Neural crest cell (in vitro differentiated cells): Measurements from ENCODE around the gene CDH1. TPM values are rescaled to one million over a fixed set of nuclear protein-coding genes. Genes with fewer than 3 reads are reported as not detected.
A peak's percentile ranks its signal among the peaks of the same experiment; 100 is the strongest.
"Not testable (repeated sequence)": the region's sequence is repeated elsewhere in the genome, so short reads cannot be mapped to it uniquely, and the experiment has no call there.

Experiments used
- DNase-seq: peaks from one replicate; pipeline ENCODE4 v3.0.0; 2021; ENCODE audit warnings: low read depth, mixed read lengths, low spot score
- H3K27ac Mint-ChIP-seq: one replicate; pipeline ENCODE4 v1.8.0; 2021; ENCODE audit warnings: mild to moderate bottlenecking, mixed read lengths; ENCODE audit not compliant: unreplicated experiment
- H3K27me3 Mint-ChIP-seq: 2 replicates; pipeline ENCODE4 v1.8.0; 2021; ENCODE audit warnings: low read depth, mild to moderate bottlenecking, mixed read lengths
- H3K36me3 Mint-ChIP-seq: 2 replicates; pipeline ENCODE4 v1.8.0; 2021; ENCODE audit warnings: low read depth, mild to moderate bottlenecking, mixed read lengths
- H3K4me1 Mint-ChIP-seq: 2 replicates; pipeline ENCODE4 v1.8.0; 2021; ENCODE audit warnings: mixed read lengths
- H3K4me3 Mint-ChIP-seq: one replicate; pipeline ENCODE4 v1.8.0; 2021; ENCODE audit warnings: mild to moderate bottlenecking, mixed read lengths
- H3K9me3 Mint-ChIP-seq: 2 replicates; pipeline ENCODE4 v1.8.0; 2021; ENCODE audit warnings: mixed read lengths
- total RNA-seq: library from RNA; stranded (reverse); gene quantifications from 2 replicates; pipeline ENCODE4 v1.2.1, GENCODE V29; 2021
- TF ChIP-seq, protein P1 (sequence below): fragments of 200-600 bp; sonication (generic); conservative IDR thresholded peaks from 2 replicates; pipeline ENCODE4 v1.5.0; 2021; ENCODE audit warnings: antibody characterized with exemption, mild to moderate bottlenecking

CDH1 gene
- total RNA-seq, 1 donor from 2014 or later = 1.1 TPM

GRCh38 chr16:68826652-68827051 is 89.6 kb downstream of the CDH1 start:
- Mint-ChIP-seq H3K9me3 (peaks cover 9% of the 10 kb centered on the region), H3K27me3 (peaks cover under 1% of the 10 kb centered on the region), H3K36me3 (no peaks in the 10 kb centered on the region)

DNA sequence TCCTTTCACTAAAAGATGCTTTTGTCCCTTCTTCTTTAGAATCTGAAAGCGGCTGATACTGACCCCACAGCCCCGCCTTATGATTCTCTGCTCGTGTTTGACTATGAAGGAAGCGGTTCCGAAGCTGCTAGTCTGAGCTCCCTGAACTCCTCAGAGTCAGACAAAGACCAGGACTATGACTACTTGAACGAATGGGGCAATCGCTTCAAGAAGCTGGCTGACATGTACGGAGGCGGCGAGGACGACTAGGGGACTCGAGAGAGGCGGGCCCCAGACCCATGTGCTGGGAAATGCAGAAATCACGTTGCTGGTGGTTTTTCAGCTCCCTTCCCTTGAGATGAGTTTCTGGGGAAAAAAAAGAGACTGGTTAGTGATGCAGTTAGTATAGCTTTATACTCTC is 96.2 kb downstream of the CDH1 start:
- H3K4me3 Mint-ChIP-seq = no peak overlapping the region
- H3K4me1 Mint-ChIP-seq = no peaks in the 10 kb centered on the region
- no peaks in the 10 kb centered on the region for H3K9me3 Mint-ChIP-seq
- no peak overlapping the region for H3K27ac Mint-ChIP-seq
- TF ChIP-seq, protein P1, sequence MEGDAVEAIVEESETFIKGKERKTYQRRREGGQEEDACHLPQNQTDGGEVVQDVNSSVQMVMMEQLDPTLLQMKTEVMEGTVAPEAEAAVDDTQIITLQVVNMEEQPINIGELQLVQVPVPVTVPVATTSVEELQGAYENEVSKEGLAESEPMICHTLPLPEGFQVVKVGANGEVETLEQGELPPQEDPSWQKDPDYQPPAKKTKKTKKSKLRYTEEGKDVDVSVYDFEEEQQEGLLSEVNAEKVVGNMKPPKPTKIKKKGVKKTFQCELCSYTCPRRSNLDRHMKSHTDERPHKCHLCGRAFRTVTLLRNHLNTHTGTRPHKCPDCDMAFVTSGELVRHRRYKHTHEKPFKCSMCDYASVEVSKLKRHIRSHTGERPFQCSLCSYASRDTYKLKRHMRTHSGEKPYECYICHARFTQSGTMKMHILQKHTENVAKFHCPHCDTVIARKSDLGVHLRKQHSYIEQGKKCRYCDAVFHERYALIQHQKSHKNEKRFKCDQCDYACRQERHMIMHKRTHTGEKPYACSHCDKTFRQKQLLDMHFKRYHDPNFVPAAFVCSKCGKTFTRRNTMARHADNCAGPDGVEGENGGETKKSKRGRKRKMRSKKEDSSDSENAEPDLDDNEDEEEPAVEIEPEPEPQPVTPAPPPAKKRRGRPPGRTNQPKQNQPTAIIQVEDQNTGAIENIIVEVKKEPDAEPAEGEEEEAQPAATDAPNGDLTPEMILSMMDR = no peak
- H3K36me3 Mint-ChIP-seq = no peaks in the 10 kb centered on the region
- no peaks in the 10 kb centered on the region for H3K27me3 Mint-ChIP-seq
- DNase-seq = no peak

More at GRCh38 chr16:68826652-68827051, 89.6 kb downstream of the CDH1 start:
- H3K4me1 Mint-ChIP-seq = no peaks in the 10 kb centered on the region
- no peak overlapping the region for H3K27ac Mint-ChIP-seq
- no peak for DNase-seq
- TF ChIP-seq, protein P1 = no peak
- no peak overlapping the region for H3K4me3 Mint-ChIP-seq

DNA sequence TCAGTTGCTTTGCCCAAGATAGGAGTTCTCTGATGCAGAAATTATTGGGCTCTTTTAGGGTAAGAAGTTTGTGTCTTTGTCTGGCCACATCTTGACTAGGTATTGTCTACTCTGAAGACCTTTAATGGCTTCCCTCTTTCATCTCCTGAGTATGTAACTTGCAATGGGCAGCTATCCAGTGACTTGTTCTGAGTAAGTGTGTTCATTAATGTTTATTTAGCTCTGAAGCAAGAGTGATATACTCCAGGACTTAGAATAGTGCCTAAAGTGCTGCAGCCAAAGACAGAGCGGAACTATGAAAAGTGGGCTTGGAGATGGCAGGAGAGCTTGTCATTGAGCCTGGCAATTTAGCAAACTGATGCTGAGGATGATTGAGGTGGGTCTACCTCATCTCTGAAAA is 97.5 kb downstream of the CDH1 start:
- Mint-ChIP-seq H3K4me3 (no peak overlapping the region), H3K27me3 (no peaks in the 10 kb centered on the region), H3K27ac (no peak overlapping the region), H3K36me3 (no peaks in the 10 kb centered on the region), H3K9me3 (no peaks in the 10 kb centered on the region), H3K4me1 (no peaks in the 10 kb centered on the region)
- TF ChIP-seq, protein P1 = no peak
- DNase-seq = no peak

GRCh38 chr16:68835970-68836369 is 98.9 kb downstream of the CDH1 start:
- Mint-ChIP-seq H3K36me3 (no peaks in the 10 kb centered on the region), H3K27me3 (no peaks in the 10 kb centered on the region), H3K9me3 (no peaks in the 10 kb centered on the region), H3K4me1 (no peaks in the 10 kb centered on the region), H3K4me3 (no peak overlapping the region), H3K27ac (no peak overlapping the region)
- TF ChIP-seq, protein P1 = no peak
- no peak for DNase-seq

- no peaks in the 10 kb centered on the region for H3K36me3 Mint-ChIP-seq
- H3K27ac Mint-ChIP-seq = no peak overlapping the region
- TF ChIP-seq, protein P1 = no peak
- no peak for DNase-seq
- no peaks in the 10 kb centered on the region for H3K9me3 Mint-ChIP-seq
- H3K27me3 Mint-ChIP-seq = no peaks in the 10 kb centered on the region
- H3K4me1 Mint-ChIP-seq = peaks cover 14% of the 10 kb centered on the region
- H3K4me3 Mint-ChIP-seq = no peak overlapping the region
Observed at GRCh38 chr16:68839831-68840230, 102.7 kb downstream of the CDH1 start.

- not testable (repeated sequence) for H3K27me3 Mint-ChIP-seq, DNase-seq, H3K27ac Mint-ChIP-seq, H3K9me3 Mint-ChIP-seq, H3K36me3 Mint-ChIP-seq
- Mint-ChIP-seq H3K4me1 (peaks cover 20% of the 10 kb centered on the region), H3K4me3 (peak overlapping the region; percentile 87)
Observed at GRCh38 chr16:68842964-68843481, 105.9 kb downstream of the CDH1 start.
